ENCODE data around the gene PODXL2.

PODXL2 gene

DNA sequence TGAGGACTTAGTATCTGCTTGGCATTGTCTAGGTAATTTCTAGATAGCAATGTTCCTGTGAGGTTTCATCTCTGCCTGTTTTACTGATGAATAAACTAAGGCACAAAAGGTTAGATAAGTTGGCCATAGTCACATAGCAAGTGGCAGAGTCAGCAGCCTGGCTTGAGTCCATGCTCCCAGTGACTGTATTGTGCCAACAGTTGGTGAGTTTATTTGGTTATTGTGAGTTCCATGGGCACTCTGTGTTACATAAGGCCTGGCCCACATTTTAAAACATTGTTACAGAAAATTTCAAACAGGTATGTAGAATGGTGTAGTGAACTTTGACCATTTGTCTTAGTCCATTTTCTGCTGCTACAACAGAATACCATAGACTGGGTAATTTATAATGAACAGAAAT, 15.6 kb upstream of the PODXL2 start:
- no peak for DNase-seq
- Mint-ChIP-seq H3K27ac (no peak overlapping the region), H3K9me3 (no peaks in the 10 kb centered on the region), H3K36me3 (ENCODE audit: low read depth) (peaks cover 81% of the 10 kb centered on the region), H3K4me3 (no peak overlapping the region), H3K27me3 (no peaks in the 10 kb centered on the region), H3K4me1 (peaks cover 5% of the 10 kb centered on the region)
- no peak for ATAC-seq

DNA sequence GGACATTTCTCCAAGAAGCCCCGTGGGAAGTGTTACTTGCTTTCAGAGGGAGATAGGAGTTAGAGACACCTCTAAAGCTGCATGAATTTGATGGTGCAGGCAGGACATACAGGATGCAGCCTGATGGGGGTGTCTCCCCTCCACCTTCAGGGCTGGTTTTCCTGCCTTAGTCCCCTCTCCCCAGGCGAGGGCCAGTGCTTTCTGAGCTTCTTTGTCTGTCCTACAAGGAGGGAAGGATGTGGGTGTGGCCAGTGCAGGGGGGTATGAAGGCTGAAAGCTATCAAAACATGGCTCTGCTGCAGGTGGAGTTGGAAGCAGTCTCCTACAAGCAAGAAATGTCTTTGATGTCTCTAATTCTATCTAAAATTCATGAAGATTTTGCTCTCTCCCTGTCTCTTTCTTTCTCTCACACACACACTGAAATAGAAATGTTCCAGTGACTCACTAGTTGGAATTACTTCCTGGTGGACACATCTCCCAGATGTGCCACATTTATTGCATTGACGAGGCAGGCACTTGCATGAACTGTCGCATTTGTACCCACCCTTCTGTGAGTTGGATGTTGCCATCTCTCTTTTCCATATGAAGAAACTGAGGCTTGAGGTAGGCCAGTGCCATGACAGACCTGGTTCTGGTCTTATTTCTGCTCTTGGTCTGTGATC, 13.9 kb upstream of the PODXL2 start:
- no peak overlapping the region for H3K27ac Mint-ChIP-seq
- peaks cover 80% of the 10 kb centered on the region for H3K36me3 Mint-ChIP-seq (ENCODE audit: low read depth)
- no peaks in the 10 kb centered on the region for H3K27me3 Mint-ChIP-seq

DNA sequence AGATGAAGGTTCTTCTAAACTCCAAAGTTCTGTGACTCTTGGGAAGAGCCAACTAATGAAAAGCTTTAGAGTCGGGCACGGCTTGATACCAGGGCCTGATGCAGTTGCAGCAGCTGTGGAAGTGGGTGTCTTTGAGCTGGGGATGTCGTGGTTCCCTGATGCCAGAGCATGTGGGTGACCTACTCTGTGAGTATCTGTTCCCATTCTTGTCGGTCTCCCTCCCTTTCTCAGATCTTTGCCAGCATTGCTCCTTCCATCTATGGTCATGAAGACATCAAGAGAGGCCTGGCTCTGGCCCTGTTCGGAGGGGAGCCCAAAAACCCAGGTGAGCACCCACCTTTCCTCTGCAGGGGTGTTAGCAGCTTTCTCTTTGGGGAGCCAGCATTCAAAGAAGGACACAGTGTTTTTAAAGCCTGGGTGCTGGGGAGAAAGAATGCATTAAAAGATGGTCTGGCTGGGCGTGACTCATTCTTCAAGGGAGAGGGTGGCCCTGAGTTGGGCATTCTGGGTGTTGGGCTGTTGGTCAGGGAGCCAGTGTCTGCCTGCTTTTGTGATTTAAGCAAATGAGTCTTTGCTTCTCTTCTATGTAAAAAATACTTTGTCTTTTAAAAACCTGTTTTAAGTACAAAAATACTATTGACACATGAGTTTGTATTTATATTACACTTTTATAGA, 13.2 kb upstream of the PODXL2 start:
- no peak for DNase-seq
- Mint-ChIP-seq H3K27ac (no peak overlapping the region), H3K36me3 (ENCODE audit: low read depth) (peaks cover 80% of the 10 kb centered on the region), H3K4me1 (peaks cover 5% of the 10 kb centered on the region), H3K27me3 (no peaks in the 10 kb centered on the region), H3K9me3 (no peaks in the 10 kb centered on the region), H3K4me3 (no peak overlapping the region)
- ATAC-seq, result no peak

More for the DNA sequence above, 13.9 kb upstream of the PODXL2 start:
- H3K4me1 Mint-ChIP-seq, result peaks cover 5% of the 10 kb centered on the region
- ATAC-seq (no peak), DNase-seq (no peak)
- H3K4me3 Mint-ChIP-seq, result no peak overlapping the region
- H3K9me3 Mint-ChIP-seq, result no peaks in the 10 kb centered on the region

DNA sequence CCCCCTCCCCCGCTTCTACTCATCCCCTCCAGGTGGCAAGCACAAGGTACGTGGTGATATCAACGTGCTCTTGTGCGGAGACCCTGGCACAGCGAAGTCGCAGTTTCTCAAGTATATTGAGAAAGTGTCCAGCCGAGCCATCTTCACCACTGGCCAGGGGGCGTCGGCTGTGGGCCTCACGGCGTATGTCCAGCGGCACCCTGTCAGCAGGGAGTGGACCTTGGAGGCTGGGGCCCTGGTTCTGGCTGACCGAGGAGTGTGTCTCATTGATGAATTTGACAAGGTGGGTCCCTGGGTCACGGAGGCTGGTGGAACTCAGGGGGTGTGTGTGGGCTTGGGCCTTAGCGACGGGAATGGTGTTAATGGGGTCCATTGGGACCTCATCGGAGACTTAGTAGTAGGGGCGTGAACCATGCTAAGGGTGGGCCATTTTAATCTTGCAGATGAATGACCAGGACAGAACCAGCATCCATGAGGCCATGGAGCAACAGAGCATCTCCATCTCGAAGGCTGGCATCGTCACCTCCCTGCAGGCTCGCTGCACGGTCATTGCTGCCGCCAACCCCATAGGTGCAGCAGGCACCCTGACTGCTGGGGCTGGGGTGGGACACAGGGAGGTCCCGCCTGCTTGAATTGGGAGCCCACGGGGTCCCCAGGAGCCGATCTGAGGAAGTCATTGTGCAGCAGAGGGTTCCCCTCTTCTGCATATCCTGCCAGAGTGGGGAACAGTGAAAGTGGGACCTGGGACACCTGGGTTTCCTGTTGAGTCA, 12.0 kb upstream of the PODXL2 start:
- Mint-ChIP-seq H3K4me1 (peaks cover 4% of the 10 kb centered on the region), H3K36me3 (ENCODE audit: low read depth) (peaks cover 84% of the 10 kb centered on the region), H3K27ac (no peak overlapping the region), H3K4me3 (no peak overlapping the region), H3K9me3 (no peaks in the 10 kb centered on the region), H3K27me3 (no peaks in the 10 kb centered on the region)
- ATAC-seq (no peak), DNase-seq (no peak)

DNA sequence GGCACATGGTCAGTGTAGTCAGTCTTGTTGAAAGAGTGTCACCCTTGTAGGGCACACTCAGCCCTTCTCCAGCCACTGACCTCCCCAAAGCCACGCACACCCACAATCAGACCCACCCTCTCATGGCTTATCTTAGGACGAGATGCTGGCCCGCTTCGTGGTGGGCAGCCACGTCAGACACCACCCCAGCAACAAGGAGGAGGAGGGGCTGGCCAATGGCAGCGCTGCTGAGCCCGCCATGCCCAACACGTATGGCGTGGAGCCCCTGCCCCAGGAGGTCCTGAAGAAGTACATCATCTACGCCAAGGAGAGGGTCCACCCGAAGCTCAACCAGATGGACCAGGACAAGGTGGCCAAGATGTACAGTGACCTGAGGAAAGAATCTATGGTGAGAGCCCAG, 10.1 kb upstream of the PODXL2 start:
- H3K4me1 Mint-ChIP-seq, result peaks cover 2% of the 10 kb centered on the region
- H3K27ac Mint-ChIP-seq, result no peak overlapping the region
- no peak overlapping the region for H3K4me3 Mint-ChIP-seq
- DNase-seq, result no peak
- no peaks in the 10 kb centered on the region for H3K9me3 Mint-ChIP-seq
- no peak for ATAC-seq
- peaks cover 80% of the 10 kb centered on the region for H3K36me3 Mint-ChIP-seq (ENCODE audit: low read depth)
- H3K27me3 Mint-ChIP-seq, result no peaks in the 10 kb centered on the region

DNA sequence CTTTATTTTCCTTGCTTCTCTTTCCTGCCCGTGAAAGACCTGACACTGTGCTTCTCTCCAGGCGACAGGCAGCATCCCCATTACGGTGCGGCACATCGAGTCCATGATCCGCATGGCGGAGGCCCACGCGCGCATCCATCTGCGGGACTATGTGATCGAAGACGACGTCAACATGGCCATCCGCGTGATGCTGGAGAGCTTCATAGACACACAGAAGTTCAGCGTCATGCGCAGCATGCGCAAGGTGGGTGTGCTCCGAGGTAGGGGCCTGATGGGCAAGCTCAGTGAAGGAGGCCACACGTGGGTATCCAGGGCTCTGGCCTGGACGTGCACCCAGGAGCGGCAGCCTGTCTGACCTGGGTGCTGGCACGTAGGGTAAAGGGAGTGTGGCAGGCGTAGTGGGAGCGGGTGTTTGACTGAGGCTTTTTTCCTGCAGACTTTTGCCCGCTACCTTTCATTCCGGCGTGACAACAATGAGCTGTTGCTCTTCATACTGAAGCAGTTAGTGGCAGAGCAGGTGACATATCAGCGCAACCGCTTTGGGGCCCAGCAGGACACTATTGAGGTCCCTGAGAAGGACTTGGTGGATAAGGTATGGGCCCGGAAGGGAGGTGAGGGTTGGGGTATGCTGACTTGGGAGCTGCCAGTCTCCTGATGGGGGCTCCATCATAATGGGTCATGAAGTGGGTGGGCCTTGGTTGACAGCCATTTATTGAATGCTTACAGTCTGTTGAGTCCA, 8.2 kb upstream of the PODXL2 start:
- DNase-seq (no peak), ATAC-seq (no peak)
- Mint-ChIP-seq H3K9me3 (no peaks in the 10 kb centered on the region), H3K27me3 (peaks cover 2% of the 10 kb centered on the region), H3K4me3 (no peak overlapping the region), H3K27ac (no peak overlapping the region), H3K36me3 (ENCODE audit: low read depth) (peaks cover 65% of the 10 kb centered on the region), H3K4me1 (peaks cover 5% of the 10 kb centered on the region)

DNA sequence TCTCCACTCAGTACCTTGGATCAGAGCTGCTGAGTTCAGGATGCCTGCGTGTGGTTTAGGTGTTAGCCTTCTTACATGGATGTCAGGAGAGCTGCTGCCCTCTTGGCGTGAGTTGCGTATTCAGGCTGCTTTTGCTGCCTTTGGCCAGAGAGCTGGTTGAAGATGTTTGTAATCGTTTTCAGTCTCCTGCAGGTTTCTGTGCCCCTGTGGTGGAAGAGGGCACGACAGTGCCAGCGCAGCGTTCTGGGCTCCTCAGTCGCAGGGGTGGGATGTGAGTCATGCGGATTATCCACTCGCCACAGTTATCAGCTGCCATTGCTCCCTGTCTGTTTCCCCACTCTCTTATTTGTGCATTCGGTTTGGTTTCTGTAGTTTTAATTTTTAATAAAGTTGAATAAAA, 7.0 kb upstream of the PODXL2 start:
- Mint-ChIP-seq H3K36me3 (ENCODE audit: low read depth) (peaks cover 52% of the 10 kb centered on the region), H3K4me1 (peaks cover 15% of the 10 kb centered on the region), H3K4me3 (no peak overlapping the region), H3K9me3 (no peaks in the 10 kb centered on the region), H3K27ac (no peak overlapping the region), H3K27me3 (peaks cover 8% of the 10 kb centered on the region)
- DNase-seq (no peak), ATAC-seq (no peak)

DNA sequence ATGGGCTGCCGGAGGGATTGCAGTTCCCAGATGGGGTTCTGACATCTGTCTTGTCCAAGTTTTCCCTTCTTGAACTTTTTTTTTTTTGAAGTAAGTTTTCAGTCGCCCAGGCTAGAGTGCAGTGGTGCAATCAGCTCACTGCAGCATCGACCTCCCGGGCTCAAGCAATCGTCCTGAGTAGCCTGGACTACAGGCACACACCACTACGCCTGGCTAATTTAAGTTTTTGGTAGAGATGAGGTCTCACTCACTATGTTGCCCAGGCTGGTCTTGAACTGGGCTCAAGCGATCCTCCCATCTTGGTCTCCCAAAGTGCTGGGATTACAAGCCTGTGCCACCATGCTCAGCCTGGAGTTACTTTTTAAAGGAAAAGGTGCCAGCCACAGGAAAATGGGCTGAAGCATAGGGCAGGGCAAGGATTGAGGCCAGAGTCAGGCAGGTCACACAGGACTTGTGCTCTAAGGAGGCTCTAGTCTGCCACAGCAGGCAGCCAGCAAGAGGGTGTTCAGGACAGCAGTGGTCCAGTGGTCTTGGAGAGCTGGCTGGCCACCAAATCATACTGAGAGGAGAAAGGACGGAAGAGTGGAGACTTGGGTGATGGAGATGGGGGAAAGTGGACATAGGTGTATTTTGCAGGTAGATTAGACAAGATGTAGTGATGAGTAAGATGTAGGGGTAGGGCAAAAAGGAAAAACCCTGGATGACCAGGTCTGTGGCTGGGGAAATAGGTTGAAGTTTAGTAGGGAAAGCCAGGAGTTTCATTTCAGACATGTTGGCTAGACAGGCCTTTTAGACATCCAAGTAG, 6.0 kb upstream of the PODXL2 start:
- Mint-ChIP-seq H3K4me1 (peaks cover 18% of the 10 kb centered on the region), H3K27ac (no peak overlapping the region), H3K27me3 (peaks cover 16% of the 10 kb centered on the region), H3K9me3 (no peaks in the 10 kb centered on the region), H3K4me3 (peak overlapping the region; percentile 4), H3K36me3 (ENCODE audit: low read depth) (peaks cover 45% of the 10 kb centered on the region)
- ATAC-seq (no peak), DNase-seq (no peak)

DNA sequence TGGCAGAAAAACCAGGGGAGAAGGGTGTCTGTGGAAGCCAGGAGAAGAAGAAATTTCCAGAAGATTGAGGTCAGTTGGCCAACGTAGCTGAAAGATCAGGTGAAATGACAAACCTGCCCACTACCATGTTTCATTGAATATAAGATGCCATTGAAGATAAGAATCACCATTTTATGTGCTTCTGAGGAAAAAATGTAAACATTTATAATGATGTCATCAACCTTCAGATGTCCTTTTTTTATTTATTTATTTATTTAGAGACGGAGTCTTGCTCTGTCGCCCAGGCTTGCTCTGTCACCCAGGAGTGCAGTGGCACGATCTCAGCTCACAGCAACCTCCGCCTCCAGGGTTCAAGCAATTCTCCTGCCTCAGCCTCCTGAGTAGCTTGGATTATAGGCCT, 4.9 kb upstream of the PODXL2 start:
- H3K27me3 Mint-ChIP-seq, result peaks cover 23% of the 10 kb centered on the region
- DNase-seq, result no peak
- H3K36me3 Mint-ChIP-seq (ENCODE audit: low read depth), result peaks cover 37% of the 10 kb centered on the region

DNA sequence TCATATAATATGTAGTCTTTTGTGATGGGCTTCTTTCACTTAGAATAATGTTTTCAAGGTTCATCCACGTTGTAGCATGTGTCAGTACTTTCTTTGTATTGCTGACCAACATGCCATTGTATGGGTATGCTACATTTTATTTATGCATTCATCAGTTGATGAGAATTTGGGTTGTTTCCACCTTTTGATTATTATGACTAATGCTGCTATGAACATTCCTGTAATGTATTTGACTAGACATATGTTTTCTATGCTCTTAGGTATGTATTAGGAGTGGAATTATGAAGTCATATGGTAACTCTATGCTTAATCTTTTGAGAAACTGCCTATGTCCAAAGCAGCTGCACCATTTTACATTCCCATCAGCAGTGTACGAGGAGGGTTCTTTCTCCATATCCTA, 3.2 kb upstream of the PODXL2 start:
- Mint-ChIP-seq H3K4me3 (no peak overlapping the region), H3K9me3 (no peaks in the 10 kb centered on the region)

More for the DNA sequence above, 4.9 kb upstream of the PODXL2 start:
- H3K4me3 Mint-ChIP-seq, result no peak overlapping the region
- no peak for ATAC-seq
- H3K27ac Mint-ChIP-seq, result no peak overlapping the region
- peaks cover 23% of the 10 kb centered on the region for H3K4me1 Mint-ChIP-seq
- no peaks in the 10 kb centered on the region for H3K9me3 Mint-ChIP-seq

DNA sequence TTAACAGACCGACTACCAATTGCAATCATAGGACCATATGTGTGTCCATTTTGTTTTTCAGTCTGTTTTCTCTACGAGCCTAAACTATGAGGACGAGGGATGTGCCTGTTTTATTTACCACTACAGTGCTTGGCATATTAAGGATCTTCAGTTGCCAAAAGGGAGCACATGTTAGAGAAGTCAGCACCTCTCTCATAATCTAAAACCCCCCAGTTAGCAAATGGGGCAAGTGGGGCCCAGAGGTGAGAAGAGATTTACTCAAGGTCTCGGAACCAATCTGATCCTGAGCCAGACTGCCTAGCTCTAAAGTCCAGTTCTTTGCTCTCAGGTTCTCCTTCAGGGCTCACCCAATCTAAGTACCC, 578 bp upstream of the PODXL2 start:
- DNase-seq, result no peak
- H3K9me3 Mint-ChIP-seq, result no peaks in the 10 kb centered on the region
- no peak overlapping the region for H3K27ac Mint-ChIP-seq
- ATAC-seq, result no peak
- H3K36me3 Mint-ChIP-seq (ENCODE audit: low read depth), result peaks cover 4% of the 10 kb centered on the region
- H3K4me3 Mint-ChIP-seq, result peak overlapping the region; percentile 68
- peaks cover 33% of the 10 kb centered on the region for H3K4me1 Mint-ChIP-seq
- H3K27me3 Mint-ChIP-seq, result peaks cover 43% of the 10 kb centered on the region

More for the DNA sequence above, 3.2 kb upstream of the PODXL2 start:
- Mint-ChIP-seq H3K36me3 (ENCODE audit: low read depth) (peaks cover 23% of the 10 kb centered on the region), H3K27me3 (peaks cover 35% of the 10 kb centered on the region), H3K4me1 (peaks cover 33% of the 10 kb centered on the region), H3K27ac (no peak overlapping the region)
- no peak for DNase-seq
- peak; percentile 17 for ATAC-seq

DNA sequence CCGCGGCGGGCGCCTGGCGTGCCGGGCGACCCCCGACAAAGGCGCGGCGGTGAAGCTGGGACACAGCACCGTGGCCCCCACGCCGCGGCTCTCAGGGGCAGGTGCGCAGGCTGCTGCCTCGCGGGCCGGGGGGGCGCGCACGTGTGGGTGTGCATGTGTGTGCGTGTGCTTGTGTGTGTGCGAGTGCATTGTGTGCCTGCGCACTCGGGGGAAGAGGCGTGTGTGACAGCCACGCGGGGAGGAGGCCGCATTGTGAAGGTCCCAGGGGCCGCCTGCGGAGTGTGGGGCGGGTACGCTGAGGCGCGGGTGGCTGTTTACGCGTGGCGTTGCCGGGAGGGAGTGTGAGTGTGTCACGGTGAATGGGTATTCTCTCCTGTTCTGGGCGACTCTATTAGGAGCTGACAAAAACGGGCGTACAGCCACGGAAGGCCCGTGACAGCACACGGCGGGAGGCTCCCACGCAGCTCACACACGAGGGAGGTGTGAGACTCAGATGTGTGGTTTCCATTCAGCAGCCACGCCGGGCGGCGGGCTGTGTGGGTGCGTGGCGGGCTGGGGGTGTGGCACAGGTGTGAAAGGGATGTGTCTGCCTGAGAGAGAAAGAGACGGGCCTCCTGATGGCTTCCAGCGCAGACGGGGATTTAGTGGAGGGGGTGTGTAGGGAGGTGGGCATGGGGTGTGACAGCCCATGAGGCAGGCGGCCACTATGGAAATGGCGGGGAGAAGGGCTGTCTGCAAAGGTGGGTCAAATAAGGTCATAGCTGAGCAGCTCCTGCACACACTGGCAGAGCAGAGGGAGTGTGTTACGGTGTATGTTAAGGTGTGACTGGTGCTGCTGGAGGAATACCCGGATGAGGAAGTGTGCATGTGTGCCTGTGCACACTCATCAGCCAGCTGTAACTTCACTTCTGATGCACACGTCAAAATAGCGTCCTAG, 750 bp downstream of the PODXL2 start:
- DNase-seq, result peak; percentile 14
- peak; percentile 26 for ATAC-seq
- H3K36me3 Mint-ChIP-seq (ENCODE audit: low read depth), result peaks cover 2% of the 10 kb centered on the region
- no peak overlapping the region for H3K27ac Mint-ChIP-seq
- H3K27me3 Mint-ChIP-seq, result peaks cover 45% of the 10 kb centered on the region
- peak overlapping the region; percentile 70 for H3K4me3 Mint-ChIP-seq
- H3K4me1 Mint-ChIP-seq, result peaks cover 33% of the 10 kb centered on the region
- no peaks in the 10 kb centered on the region for H3K9me3 Mint-ChIP-seq
